Measurements from ENCODE around the gene BICDL1. TPM values are rescaled to one million over a fixed set of nuclear protein-coding genes. Genes with fewer than 3 reads are reported as not detected.

Gene BICDL1
- total and polyA plus RNA-seq, 2 donors (not counting 3 experiments of a cell fraction or from before 2014, with no cell fraction given) = 0.19 TPM; not detected in 1

GRCh38 chr12:120078868-120079267 lies 89.8 kb downstream of the BICDL1 start:
- Histone ChIP-seq H3K9me3 (replicated peaks; ENCODE audit: control insufficient read depth, insufficient read depth, low read length) (no peaks in the 10 kb centered on the region), H3K36me3 (ENCODE audit: control insufficient read depth in 2 of 2, extremely low read depth in 1 of 2, insufficient read depth in 2 of 2, low read length in 2 of 2) (no peaks in the 10 kb centered on the region), H4K20me1 (replicated peaks; ENCODE audit: control insufficient read depth, extremely low read depth, insufficient read depth, low read length) (no peaks in the 10 kb centered on the region), H3K79me2 (ENCODE audit: control insufficient read depth, insufficient read depth, low read length) (no peaks in the 10 kb centered on the region), H3K9ac (replicated peaks; ENCODE audit: extremely low read depth, insufficient read depth, low read length) (no peak overlapping the region), H3K27me3 (ENCODE audit: control insufficient read depth in 2 of 2, insufficient read depth in 2 of 2, low read length in 2 of 2) (peaks cover 0 to 3% of the 10 kb centered on the region in 2 experiments), H3K4me2 (ENCODE audit: insufficient read depth, low read length) (no peak overlapping the region), H3K9me1 (replicated peaks; ENCODE audit: control insufficient read depth, extremely low read depth, insufficient read depth, low read length) (no peaks in the 10 kb centered on the region), H3K4me3 (replicated peaks in 1 of 3; ENCODE audit: insufficient read depth in 1 of 3, low read depth in 1 of 3, low read length in 3 of 3) (no peak overlapping the region), H3K27ac (ENCODE audit: insufficient read depth, low read depth, low read length) (no peak overlapping the region), H3K4me1 (ENCODE audit: control insufficient read depth, extremely low read depth, insufficient read depth, low read length) (no peaks in the 10 kb centered on the region), H2AFZ (ENCODE audit: low read depth, low read length) (no peak overlapping the region)
- FAIRE-seq (no peak), DNase-seq (ENCODE audit: low read depth, low spot score) (no peak)
- TF ChIP-seq POLR2A (IDR thresholded peaks at IDR 0.05; ENCODE audit: low read depth, low read length) (no peak), EZH2 (IDR thresholded peaks at IDR 0.05; ENCODE audit: borderline replicate concordance, low read depth, low read length, severe bottlenecking) (no peak), MAX (IDR thresholded peaks at IDR 0.05; ENCODE audit: insufficient read depth, insufficient read length) (no peak), FOS (IDR thresholded peaks at IDR 0.05; ENCODE audit: borderline replicate concordance, insufficient read depth, low read length) (no peak), CTCF (IDR thresholded peaks at IDR 0.05; ENCODE audit: extremely low read depth in 1 of 2, insufficient read depth in 1 of 2, low read depth in 1 of 2, low read length in 2 of 2) (no peak), MYC (IDR thresholded peaks at IDR 0.05; ENCODE audit: low read depth, low read length) (no peak), GATA2 (IDR thresholded peaks at IDR 0.05; ENCODE audit: insufficient read depth, insufficient read length, low read depth, low read length) (no peak)
- CTCF ChIA-PET = no interaction called here
- intact Hi-C loops (cut with micrococcal nuclease) (no loop called here), dilution Hi-C loops (cut with MboI; ENCODE audit: extremely low pct_ligation_motif_present, low sequenced_read_pairs) (no loop called here)
- BruUV-seq (replicated peaks) = no TSS peak
- POLR2A ChIA-PET = no interaction called here

Data from endothelial cell of umbilical vein (primary cell).